Cardiac muscle cell (in vitro differentiated cells and primary cell): ENCODE measurements around the gene FERMT1. TPM values are rescaled to one million over a fixed set of nuclear protein-coding genes. Genes with fewer than 3 reads are reported as not detected.

ENCODE experiments used
- DNase-seq, 2 donors: peaks; one replicate each; pipeline versions ENCODE4 v3.0.0 to v3.0.0-alpha.2; 2010 to 2017; ENCODE audit warnings: low read depth in 1 of 2, low spot score in 1 of 2
- H3K27ac ChIP-seq: fragments of 200-600 bp; sonication (generic); 2 replicates; pipeline ENCODE4 v1.5.1; 2016
- H3K27me3 ChIP-seq: fragments of 200-600 bp; sonication (generic); 2 replicates; pipeline ENCODE4 v1.6.0; 2016; ENCODE audit warnings: control low read depth
- H3K36me3 ChIP-seq: fragments of 200-600 bp; sonication (generic); 2 replicates; pipeline ENCODE4 v1.5.1; 2016; ENCODE audit warnings: control low read depth
- H3K4me1 ChIP-seq: fragments of 200-600 bp; sonication (generic); 2 replicates; pipeline ENCODE4 v1.8.1; 2017; ENCODE audit warnings: low read depth, mild to moderate bottlenecking, mixed run types
- H3K4me3 ChIP-seq: fragments of 200-600 bp; sonication (generic); 2 replicates; pipeline ENCODE4 v1.5.1; 2016; ENCODE audit warnings: mild to moderate bottlenecking
- H3K9me3 ChIP-seq: fragments of 200-600 bp; sonication (generic); 2 replicates; pipeline ENCODE4 v1.5.1; 2017; ENCODE audit warnings: low read depth, mild to moderate bottlenecking, control low read depth
- CTCF ChIP-seq: IDR thresholded peaks from 2 replicates; pipeline ENCODE4 v1.5.1; 2012; ENCODE audit warnings: low read depth, mild to moderate bottlenecking, low read length
- polyA plus RNA-seq: library from polyadenylated mRNA; unstranded; fragments of >200 nt; fragmentation: Nextera tagmentation; extraction: Ambion mirVana; gene quantifications from 2 replicates; pipeline ENCODE4 v1.2.1, GENCODE V29; 2016
- total RNA-seq: library from RNA; depleted of rRNA; stranded (reverse); fragments of >200 nt; gene quantifications from 2 replicates; pipeline ENCODE4 v1.2.3, GENCODE V29; 2016

Gene FERMT1
- total and polyA plus RNA-seq, 2 experiments from 2014 or later: 9.3 to 9.6 TPM

- no peak for DNase-seq
- Histone ChIP-seq H3K27me3 (no peaks in the 10 kb centered on the region), H3K36me3 (peaks cover 21% of the 10 kb centered on the region), H3K9me3 (no peaks in the 10 kb centered on the region), H3K4me1 (peaks cover 4% of the 10 kb centered on the region), H3K4me3 (no peak overlapping the region), H3K27ac (peak overlapping the region; percentile 39)
- TF ChIP-seq CTCF: no peak
Measured at GRCh38 chr20:6101346-6101745, 21.5 kb downstream of the FERMT1 start.

- peaks cover 20% of the 10 kb centered on the region for H3K36me3 ChIP-seq
- no peak for DNase-seq
- no peak for TF ChIP-seq CTCF
- H3K27ac ChIP-seq: no peak overlapping the region
- H3K27me3 ChIP-seq: no peaks in the 10 kb centered on the region
- peaks cover 4% of the 10 kb centered on the region for H3K4me1 ChIP-seq
- H3K4me3 ChIP-seq: no peak overlapping the region
- no peaks in the 10 kb centered on the region for H3K9me3 ChIP-seq
Measured at GRCh38 chr20:6100246-6100645, 22.6 kb downstream of the FERMT1 start.

GRCh38 chr20:6099819-6100218 is 23.0 kb downstream of the FERMT1 start:
- DNase-seq: no peak
- no peak overlapping the region for H3K4me3 ChIP-seq
- no peak for TF ChIP-seq CTCF
- H3K9me3 ChIP-seq: no peaks in the 10 kb centered on the region
- H3K27me3 ChIP-seq: no peaks in the 10 kb centered on the region
- peaks cover 22% of the 10 kb centered on the region for H3K36me3 ChIP-seq
- H3K27ac ChIP-seq: no peak overlapping the region
- H3K4me1 ChIP-seq: peaks cover 4% of the 10 kb centered on the region

GRCh38 chr20:6095409-6095808 is 27.4 kb downstream of the FERMT1 start:
- no peaks in the 10 kb centered on the region for H3K27me3 ChIP-seq
- no peak for DNase-seq
- no peak overlapping the region for H3K4me3 ChIP-seq
- no peak for TF ChIP-seq CTCF
- no peaks in the 10 kb centered on the region for H3K9me3 ChIP-seq
- peaks cover 29% of the 10 kb centered on the region for H3K36me3 ChIP-seq
- no peaks in the 10 kb centered on the region for H3K4me1 ChIP-seq
- H3K27ac ChIP-seq: no peak overlapping the region

GRCh38 chr20:6094565-6094964 is 28.3 kb downstream of the FERMT1 start:
- H3K36me3 ChIP-seq: peaks cover 23% of the 10 kb centered on the region
- no peak overlapping the region for H3K27ac ChIP-seq
- no peaks in the 10 kb centered on the region for H3K27me3 ChIP-seq
- no peak for TF ChIP-seq CTCF
- no peaks in the 10 kb centered on the region for H3K4me1 ChIP-seq
- H3K4me3 ChIP-seq: no peak overlapping the region
- DNase-seq: no peak
- H3K9me3 ChIP-seq: no peaks in the 10 kb centered on the region

GRCh38 chr20:6094063-6094462 is 28.8 kb downstream of the FERMT1 start:
- Histone ChIP-seq H3K27ac (no peak overlapping the region), H3K27me3 (no peaks in the 10 kb centered on the region), H3K4me1 (no peaks in the 10 kb centered on the region), H3K4me3 (no peak overlapping the region), H3K36me3 (peaks cover 23% of the 10 kb centered on the region), H3K9me3 (no peaks in the 10 kb centered on the region)
- TF ChIP-seq CTCF: no peak
- DNase-seq: no peak
